Neural progenitor cell (in vitro differentiated cells): Measurements from ENCODE around the gene BRCA1.

ENCODE experiments used
- CTCF ChIP-seq: fragments of 200-600 bp; sonication (generic); IDR thresholded peaks from 2 replicates; pipeline ENCODE4 v1.5.1; 2017; ENCODE audit warnings: antibody characterized with exemption, mild to moderate bottlenecking
- EZH2 ChIP-seq: fragments of 200-600 bp; sonication (generic); IDR thresholded peaks from 2 replicates; pipeline ENCODE4 v1.6.1; 2017; ENCODE audit warnings: antibody characterized with exemption, mild to moderate bottlenecking, moderate library complexity
- EZH2phosphoT487 ChIP-seq: fragments of 200-600 bp; sonication (generic); IDR thresholded peaks from 2 replicates; pipeline ENCODE4 v1.6.1; 2017; ENCODE audit warnings: antibody characterized with exemption

GRCh38 chr17:43030137-43030767, 94.9 kb downstream of the BRCA1 start:
- TF ChIP-seq EZH2phosphoT487, result no peak
- no peak for TF ChIP-seq CTCF
- TF ChIP-seq EZH2, result no peak
